ENCODE results near the gene ZNF385A.

Gene ZNF385A

DNA sequence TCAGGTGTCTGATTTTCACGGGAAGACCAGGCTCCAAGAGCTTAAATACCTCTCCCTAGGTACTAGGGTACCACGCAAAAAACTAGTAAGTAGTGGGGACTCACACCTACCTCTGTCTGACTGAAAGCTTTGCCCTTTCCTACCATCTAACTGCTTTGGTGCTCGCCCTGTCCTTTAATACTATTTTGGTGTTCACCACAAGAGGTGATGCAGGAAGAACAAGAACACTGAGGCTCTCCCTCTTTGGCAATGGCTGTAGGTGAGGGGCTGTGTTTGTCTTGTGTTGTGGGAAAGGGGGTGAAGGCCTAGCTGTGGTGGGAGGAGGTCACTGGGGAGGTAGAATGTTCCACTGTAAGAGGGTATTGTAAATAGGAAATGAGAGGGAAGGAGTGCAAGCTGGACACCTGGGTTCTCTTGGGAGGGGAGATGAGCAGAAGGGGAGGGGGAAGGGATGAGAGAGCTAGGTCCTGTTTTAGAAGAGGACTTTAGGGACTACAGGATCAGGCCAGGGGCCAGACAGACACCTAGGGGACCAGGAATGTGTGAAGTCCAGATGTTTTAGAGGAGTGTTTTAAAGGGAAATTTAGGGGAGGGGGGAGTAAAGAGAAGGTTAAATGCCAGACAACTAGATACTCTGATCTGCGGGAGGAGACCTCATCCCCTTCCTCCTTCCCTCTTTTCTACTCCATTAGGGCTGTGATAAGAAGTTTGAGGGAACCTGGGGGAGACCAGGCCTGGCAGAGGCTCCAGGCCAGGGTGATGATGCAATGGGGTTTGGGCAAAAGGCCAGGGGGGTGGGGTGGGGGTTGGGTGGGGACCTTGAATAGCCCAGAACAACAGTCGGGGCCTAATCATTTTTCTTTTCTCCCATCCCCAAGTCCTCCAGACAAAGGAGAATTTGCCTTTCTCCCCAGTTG is 32.4 kb upstream of the ZNF385A start:
- no peak for DNase-seq (ENCODE audit: low read depth in 3 of 3, low spot score in 1 of 3)

DNA sequence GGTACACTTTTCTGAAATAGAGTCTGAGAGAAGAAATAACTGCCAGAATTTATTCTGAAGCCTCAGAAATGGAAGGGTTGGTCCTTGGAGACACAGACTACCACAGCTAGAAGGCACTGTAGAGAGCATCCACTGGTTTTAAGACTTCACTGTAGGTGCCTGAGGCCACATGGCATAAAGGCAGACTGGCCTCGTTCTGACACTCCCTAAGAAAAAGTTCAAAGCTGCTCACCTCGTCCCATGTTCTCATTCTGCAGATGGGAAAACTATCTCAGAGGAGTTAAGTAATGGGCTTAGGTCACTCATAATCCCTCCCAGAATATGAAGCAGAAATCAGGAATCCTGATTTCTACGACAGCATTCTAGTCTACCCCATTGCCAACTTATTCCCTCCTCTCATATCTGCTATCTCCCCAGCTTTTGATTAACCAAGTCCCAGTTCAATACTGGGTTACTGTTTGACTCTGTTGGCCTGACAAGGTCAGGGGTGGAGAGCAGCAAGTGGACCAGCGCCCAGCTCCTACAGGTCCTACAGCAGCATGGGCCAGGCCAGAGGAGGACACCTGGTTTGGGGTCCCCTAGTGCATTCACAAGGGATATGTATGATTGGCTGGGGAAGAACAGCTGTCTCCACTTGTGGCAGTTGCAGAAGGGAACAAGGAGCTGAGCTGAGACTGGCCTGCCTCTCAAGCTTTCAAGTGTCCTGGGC is 30.8 kb upstream of the ZNF385A start:
- DNase-seq (ENCODE audit: low read depth in 3 of 3, low spot score in 1 of 3) = no peak

DNA sequence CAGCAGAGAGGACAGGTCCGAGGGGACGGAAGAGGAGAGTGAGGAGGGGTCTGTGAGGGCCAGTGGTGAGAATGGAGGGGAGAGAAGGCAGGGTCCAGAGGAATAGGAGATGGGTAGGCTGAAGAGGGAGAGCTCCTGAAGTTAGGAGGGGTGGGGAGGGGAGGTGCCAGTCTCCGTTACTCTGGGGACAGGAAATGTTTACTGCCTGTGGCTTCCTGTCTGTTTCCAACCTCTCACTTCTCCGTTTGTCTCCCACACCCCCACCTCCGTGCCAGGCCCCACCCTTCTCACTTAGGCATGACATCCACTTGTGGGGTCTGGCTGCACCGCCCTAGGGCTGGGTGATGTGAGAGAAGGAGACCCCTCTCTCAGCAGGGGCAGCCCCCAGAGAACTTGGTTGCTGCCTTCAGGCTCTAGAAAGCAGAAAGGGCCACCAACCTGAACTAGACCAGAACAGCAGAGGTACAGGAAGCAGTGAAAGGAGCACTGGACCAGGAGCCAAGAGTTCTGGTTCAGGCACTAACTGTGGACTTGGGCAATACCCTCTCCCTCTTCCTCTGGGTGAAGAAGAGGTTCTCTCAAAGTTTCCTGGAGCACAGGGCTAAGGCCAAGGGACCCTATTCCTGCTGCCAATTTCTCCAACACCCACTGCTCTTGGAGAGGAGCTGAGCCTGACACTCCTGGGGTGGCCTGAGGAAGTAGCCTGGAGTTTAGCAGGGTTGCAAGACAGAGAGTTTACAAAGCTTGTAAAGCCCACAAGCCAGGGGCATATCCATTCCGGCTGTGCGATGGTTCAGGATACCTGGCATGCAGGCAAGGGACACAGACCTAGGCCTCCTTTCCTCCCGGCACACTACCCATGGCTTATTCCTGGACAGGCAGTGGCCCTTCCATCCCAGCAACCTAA is 29.0 kb upstream of the ZNF385A start:
- peak in 2 of 3 donors; percentile 54 to 75 for DNase-seq (ENCODE audit: low read depth in 3 of 3, low spot score in 1 of 3)

- no peak for DNase-seq (ENCODE audit: low read depth in 3 of 3, low spot score in 1 of 3)
Observed at GRCh38 chr12:54412786-54413185, 28.3 kb upstream of the ZNF385A start.

GRCh38 chr12:54412348-54412747 is 27.8 kb upstream of the ZNF385A start:
- DNase-seq (ENCODE audit: low read depth in 3 of 3, low spot score in 1 of 3) = no peak

- DNase-seq (ENCODE audit: low read depth in 3 of 3, low spot score in 1 of 3) = no peak
Observed at GRCh38 chr12:54411391-54412241, 27.1 kb upstream of the ZNF385A start.

GRCh38 chr12:54409267-54409666 is 24.7 kb upstream of the ZNF385A start:
- DNase-seq (ENCODE audit: low read depth in 3 of 3, low spot score in 1 of 3) = no peak

- no peak for DNase-seq (ENCODE audit: low read depth in 3 of 3, low spot score in 1 of 3)
Observed at GRCh38 chr12:54407183-54407905, 22.8 kb upstream of the ZNF385A start.

DNA sequence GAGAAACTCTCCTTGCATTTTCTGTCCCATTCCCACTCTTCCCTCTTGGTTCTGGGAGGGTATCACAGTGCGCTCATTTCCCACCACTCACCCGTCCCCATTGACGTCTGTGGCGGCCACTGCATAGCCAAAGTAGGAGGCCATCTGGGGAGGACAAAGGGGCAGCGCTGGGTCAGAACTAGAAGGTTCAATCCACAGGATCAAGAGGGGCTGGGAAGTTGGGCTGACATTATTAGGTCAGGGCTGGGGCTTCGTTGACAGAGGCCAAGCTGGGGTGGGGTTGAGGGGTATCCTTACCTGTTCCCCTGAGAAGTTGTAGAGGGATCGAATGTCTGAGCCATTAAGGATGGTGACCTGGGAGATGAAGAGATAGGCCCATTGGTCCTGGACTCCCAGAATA is 21.0 kb upstream of the ZNF385A start:
- DNase-seq (ENCODE audit: low read depth in 3 of 3, low spot score in 1 of 3) = no peak

GRCh38 chr12:54405106-54405505 is 20.6 kb upstream of the ZNF385A start:
- no peak for DNase-seq (ENCODE audit: low read depth in 3 of 3, low spot score in 1 of 3)

DNA sequence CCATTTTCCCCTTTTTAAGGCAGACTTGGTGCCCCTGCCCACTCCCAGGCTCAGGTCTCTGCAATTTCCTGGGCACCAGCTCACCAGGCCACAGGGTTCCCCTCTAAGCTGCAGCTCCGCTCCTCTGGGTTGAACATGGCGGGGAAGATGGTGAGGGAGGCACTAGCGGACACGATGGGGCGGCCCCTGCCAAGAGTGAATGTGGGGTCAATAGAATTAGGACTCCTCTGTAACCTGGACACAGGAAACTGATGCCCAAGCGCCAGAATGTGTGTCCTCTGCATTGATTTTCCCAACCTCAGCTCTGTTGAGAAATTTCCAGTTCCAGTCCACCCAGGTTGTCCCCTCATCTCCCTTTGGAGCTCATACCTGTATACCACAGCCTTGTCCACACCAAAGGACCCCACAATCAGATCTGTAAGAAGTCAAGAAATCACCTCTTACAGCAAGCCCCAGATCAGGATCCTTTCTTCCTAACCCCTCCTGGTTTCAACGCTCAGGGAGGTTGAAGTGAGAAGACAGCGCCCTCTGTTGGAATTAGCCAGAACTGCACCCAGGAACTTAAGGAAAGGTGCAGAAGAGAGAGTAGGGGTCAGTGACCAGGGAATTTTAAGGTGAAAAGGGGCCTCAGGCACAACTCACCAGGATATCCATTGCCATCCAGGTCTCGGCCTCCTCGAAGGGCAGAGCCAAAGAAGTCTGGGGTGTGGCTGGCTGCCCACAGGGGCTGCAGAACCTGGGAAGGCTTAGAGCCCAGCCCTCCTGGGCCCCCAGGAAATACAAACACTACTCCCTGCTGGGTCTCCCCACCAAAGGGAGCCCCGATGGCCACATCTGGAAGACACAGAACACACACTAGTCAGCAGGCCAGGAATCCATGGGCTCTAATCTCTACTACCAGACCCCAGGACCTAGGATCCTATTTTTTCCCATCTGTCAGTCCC is 19.8 kb upstream of the ZNF385A start:
- peak in 2 of 3 donors; percentile 41 to 53 for DNase-seq (ENCODE audit: low read depth in 3 of 3, low spot score in 1 of 3)

DNA sequence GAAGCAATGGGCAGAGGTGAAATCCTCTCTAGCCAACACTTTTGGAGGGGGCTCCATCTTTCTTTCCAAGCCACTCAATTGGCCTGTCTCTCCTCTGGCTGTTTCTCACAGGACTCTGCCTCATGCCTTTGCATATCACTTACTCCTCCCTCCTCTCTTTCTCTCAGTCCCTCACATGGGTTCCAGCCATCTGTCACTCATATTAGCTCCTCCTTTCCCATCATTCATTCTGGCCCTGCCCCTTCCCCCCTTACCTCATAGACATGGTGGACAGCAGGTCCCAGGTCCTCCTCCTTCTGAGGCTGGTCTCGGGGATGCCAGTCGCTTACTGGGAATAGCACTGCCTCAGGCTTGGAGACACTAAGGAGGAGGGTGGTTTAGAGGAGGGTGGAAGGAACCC is 16.6 kb upstream of the ZNF385A start:
- no peak for DNase-seq (ENCODE audit: low read depth in 3 of 3, low spot score in 1 of 3)

DNA sequence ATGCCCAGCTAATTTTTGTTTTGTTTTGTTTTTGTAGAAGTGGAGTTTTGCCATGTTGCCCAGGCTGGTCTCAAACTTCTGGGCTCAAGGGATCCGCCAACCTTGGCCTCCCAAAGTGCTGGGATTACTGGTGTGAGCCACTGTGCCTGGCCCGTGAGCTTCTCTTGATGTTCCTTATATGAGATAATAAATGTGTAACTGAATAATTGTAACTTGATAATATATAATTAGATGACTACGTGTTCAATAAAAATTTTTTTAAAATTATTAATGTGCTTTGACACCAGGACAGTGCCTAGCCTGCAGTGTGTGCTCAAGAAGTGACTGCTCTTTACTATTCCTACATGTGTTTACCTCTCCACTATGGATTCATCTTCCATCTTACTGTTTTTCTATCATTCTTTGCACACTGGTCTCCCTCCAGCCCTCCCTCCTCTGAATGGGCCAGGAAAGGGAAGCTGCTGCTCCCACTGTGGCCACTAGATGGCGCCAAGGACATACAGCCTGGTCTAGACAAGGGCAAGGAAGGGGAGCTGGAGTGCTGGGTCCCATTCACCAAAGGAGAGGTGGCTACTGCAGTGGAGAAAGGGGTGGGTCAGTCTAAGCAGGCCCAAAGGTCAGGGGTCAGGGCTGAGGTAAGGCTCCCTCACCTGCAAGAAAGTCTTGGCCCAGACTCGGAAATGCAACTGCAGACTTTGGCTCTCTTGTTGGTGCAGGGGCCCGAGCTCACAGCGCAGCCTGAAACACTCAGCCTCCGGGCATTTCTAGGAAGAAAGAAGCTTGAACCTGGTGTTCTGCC is 14.7 kb upstream of the ZNF385A start:
- DNase-seq (ENCODE audit: low read depth in 3 of 3, low spot score in 1 of 3) = peak; percentile 68 to 81 (median 78)

DNA sequence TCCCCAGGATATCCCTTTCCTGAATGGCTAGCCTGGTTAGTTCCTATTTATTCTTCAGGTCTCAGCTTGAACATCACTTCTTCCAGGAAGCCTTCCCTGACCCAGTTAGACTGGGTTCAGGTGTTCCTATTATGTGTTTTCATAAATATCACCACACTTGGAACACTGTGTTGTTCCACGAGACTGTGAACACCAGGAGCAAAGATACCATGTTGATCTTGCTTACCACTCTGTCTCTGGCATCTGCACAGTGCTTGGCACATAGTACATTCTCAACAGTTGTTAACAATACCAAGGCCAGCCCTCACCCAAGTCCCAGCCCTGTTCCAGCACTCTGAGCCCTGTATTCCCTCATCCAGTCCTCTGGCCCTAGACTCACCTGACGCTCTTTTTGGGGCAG is 13.7 kb upstream of the ZNF385A start:
- DNase-seq (ENCODE audit: low read depth in 3 of 3, low spot score in 1 of 3) = no peak

DNA sequence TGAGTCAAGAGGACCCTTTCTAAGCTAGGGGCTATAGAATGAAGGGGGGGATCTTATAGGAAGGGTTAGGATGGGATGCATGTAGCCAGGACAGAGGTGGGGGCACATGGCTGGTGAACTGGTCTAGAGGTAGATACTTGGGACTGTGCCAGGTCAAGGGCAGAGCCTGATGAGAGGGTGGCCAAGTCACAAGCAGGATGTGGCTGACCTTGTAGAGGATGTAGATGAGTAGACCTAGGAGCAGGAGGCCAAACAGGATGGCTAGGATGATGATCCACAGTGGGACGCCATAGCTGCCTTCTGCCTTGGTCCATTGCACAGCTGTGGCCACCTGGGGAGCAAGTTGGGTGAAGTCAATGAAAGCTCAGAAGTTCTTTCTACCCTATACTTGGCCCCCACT is 12.6 kb upstream of the ZNF385A start:
- DNase-seq (ENCODE audit: low read depth in 3 of 3, low spot score in 1 of 3) = no peak

GRCh38 chr12:54395545-54395944 is 11.0 kb upstream of the ZNF385A start:
- DNase-seq (ENCODE audit: low read depth in 3 of 3, low spot score in 1 of 3) = no peak

DNA sequence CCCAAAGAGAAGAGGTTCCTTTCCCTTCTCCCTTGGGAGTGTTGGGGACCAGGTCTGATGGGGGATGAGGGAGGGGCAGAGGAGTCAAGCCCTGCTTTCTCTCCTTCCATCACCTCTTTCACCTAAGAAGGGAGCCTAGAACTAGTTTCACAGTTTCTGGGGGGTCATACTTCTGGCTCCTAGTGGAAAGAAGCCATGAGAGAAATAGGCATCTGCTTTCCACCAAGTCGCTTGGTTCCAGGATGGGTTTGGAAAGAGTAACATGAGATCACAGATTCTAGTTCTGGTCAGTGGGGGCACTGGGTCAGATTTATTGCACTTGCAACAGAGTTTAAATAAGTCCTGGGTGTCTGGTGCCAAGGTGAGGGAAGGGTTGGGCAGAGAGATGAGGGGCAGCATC is 10.5 kb upstream of the ZNF385A start:
- DNase-seq (ENCODE audit: low read depth in 3 of 3, low spot score in 1 of 3) = no peak

- no peak for DNase-seq (ENCODE audit: low read depth in 3 of 3, low spot score in 1 of 3)
Observed at GRCh38 chr12:54394281-54394719, 9.8 kb upstream of the ZNF385A start.
